VCaP (cell line): ENCODE measurements around the gene TMCO4.

Experiments
- H3K27ac ChIP-seq: fragments of 450-650 bp; 2 replicates; pipeline ENCODE4 v1.5.1; 2017
- CTCF ChIP-seq: fragments of 450-650 bp; conservative IDR thresholded peaks from 2 replicates; pipeline ENCODE4 v1.5.1; 2017; ENCODE audit warnings: mild to moderate bottlenecking, moderate library complexity

Gene TMCO4

GRCh38 chr1:19734056-19734455 lies 65.7 kb downstream of the TMCO4 start:
- H3K27ac ChIP-seq: no peak overlapping the region
- no peak for TF ChIP-seq CTCF

- no peak for TF ChIP-seq CTCF
Measured at GRCh38 chr1:19733615-19734014, 66.1 kb downstream of the TMCO4 start.

GRCh38 chr1:19731311-19731821 lies 68.3 kb downstream of the TMCO4 start:
- TF ChIP-seq CTCF: no peak
- H3K27ac ChIP-seq: no peak overlapping the region

More at GRCh38 chr1:19733615-19734014, 66.1 kb downstream of the TMCO4 start:
- H3K27ac ChIP-seq: no peak overlapping the region

GRCh38 chr1:19730793-19731192 lies 68.9 kb downstream of the TMCO4 start:
- no peak for TF ChIP-seq CTCF
- H3K27ac ChIP-seq: no peak overlapping the region

GRCh38 chr1:19730232-19730631 lies 69.5 kb downstream of the TMCO4 start:
- TF ChIP-seq CTCF: no peak
- H3K27ac ChIP-seq: no peak overlapping the region

- H3K27ac ChIP-seq: no peak overlapping the region
- no peak for TF ChIP-seq CTCF
Measured at GRCh38 chr1:19728413-19729145, 71.1 kb downstream of the TMCO4 start.

GRCh38 chr1:19725606-19726005 lies 74.1 kb downstream of the TMCO4 start:
- TF ChIP-seq CTCF: no peak
- H3K27ac ChIP-seq: no peak overlapping the region
